HG03139 (cell line): ENCODE results near the gene GMDS.
A peak's percentile ranks its signal among the peaks of the same experiment; 100 is the strongest.
"Not testable (repeated sequence)": the region's sequence is repeated elsewhere in the genome, so short reads cannot be mapped to it uniquely, and the experiment has no call there.

Experiments used
- ATAC-seq: cut with Tn5 transposase; IDR thresholded peaks from one replicate; pipeline ENCODE4 v1.9.1; 2021; ENCODE audit not compliant: unreplicated experiment

The GMDS gene

DNA sequence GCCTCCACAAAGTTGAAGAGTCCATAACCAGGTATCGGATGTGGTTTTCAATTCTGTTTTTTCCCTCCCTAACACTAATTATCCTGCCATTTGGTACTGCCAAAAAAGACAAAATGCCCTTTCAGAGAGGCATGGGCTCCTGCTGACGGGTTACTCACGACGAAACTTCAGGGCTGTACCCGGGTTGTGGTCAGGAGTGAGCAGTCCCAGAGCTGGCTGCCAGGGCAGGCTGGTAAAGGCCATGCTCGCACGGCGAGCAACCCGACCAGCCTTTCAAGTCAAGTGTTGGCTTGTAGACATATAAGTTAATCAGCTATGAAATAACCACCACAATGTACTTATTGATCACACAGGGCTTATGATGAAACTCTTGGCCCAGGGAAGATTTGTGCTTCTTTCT is 483.2 kb downstream of the GMDS start:
- ATAC-seq: no peak

DNA sequence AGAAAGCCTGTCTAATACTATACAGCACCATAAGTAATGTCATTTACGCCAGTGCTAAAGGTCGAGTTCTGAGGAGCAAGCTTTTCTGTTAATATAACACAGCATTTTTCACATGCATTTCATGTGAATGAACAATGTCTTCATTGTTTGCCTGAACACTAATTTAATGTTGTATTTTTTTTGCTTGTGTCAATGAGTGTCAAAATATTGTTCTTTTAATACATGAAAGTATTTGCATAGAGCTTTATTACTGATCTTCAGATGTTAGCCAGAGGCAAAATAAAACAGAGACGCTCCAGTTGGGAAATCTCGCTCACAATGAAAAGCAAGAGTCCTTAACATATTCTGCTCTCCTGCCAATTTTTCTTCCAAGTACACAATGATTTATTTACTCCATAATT is 483.9 kb downstream of the GMDS start:
- no peak for ATAC-seq

DNA sequence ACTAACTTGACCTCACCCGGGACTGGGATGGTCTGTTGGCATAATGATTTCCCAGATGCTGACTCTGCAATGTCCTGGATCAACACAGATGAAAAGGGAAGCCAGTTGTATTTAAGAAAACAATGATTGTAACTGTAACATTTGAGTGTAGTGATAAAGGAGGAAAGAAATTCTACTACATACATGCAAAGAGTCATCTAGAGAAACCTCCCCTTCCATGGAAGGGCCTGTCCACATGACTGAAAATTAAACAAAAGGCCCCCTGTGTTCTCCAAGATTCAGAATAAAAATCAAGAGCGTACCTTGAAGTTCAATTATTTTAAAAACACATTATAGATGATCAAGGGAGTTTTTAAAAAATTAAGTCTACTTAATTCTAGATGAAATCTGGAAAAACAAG is 484.5 kb downstream of the GMDS start:
- no peak for ATAC-seq

DNA sequence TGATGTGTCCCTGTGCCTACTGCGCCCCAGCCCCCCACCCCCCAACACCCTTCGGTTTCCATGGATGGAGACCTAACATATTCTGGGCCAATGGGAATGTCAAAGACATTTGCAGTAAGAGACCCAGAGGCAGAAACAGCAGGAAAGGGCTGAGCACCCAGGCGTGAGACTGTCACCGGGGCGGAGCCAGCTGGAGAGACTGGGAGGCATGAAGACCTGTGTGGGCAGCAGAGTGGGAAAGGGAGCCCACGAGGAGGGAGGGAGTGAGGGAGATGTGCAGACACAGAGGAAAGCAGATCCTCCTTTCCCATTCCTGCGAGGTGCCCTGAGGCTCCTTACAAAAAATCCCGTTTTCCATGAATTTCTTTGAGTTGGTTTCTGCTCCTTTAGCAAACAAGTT is 485.5 kb downstream of the GMDS start:
- no peak for ATAC-seq

DNA sequence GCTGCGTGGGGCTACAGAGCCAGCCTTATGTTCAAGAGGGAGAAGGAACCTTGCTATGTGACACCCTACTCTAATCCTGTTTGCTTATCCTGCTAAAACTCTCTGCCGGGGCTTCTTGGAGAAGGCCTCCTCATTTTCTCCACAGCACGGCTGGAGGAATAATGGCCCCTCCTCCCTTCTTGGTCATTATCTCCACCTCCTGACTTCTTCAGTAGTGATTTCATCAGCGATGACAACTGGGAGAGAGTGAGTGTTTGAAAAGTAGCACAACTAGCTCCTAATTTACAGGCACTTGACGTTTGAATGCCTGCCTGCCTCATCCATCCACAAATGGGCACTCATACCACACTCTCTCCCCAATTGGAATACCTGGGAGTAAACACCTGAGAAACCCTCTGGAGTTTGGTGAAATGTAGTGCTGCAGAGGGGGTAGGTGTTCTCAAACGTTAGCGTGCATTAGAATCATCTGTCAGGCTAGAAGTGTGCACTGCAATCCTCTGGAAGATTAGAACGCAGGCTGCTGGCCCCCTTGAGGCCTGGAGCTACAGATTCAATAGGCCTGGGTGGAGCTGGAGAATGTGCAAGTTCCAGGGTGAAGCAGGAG is 487.2 kb downstream of the GMDS start:
- ATAC-seq: no peak

DNA sequence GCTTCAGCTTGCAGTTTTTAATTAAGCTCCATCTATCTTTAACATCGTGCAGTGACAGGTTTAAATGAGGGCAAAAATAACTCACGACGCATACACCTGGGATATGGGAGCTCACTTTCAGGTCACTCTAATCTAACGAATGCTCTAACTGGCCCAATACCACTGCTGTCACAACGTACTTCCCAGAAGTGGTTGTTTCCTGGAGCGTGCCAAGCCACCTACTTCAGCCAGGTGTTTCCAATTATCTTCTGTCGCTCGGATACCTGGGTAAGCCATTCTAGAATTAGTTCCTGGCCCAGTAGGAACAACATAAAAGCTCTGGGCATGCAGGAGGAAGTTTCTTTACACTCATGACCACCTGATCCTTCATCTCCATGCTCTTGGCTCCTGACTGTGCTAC is 488.3 kb downstream of the GMDS start:
- ATAC-seq: no peak

DNA sequence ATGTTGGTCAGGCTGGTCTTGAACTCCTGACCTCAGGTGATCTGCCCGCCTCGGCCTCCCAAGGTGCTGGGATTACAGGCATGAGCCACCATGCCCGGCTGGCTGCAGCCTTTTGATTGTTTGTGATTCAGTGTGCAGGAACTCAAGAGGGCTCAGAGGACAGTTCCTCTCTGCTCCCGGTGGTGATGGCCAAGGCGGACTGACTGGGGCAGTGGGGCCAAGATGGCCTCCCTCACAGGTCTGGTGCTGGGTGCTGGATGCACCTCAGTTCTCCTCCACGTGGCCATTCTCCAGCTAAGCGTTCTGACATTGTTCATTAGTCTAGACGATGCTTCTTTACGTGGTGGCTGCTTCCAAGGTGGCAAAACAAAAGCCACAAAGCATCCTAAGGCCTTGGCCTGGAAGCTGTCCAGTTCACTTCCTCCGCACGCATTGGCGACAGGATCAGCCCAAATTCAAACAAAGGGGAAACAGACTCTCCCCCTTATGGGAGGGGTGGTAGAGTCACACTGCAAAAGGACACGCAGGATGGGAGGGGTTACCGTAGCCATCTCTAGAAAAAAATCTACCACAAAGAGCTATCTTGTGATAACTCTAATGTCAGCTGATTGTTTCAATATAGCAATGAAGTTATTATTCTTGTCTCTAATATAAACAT is 488.8 kb downstream of the GMDS start:
- no peak for ATAC-seq

DNA sequence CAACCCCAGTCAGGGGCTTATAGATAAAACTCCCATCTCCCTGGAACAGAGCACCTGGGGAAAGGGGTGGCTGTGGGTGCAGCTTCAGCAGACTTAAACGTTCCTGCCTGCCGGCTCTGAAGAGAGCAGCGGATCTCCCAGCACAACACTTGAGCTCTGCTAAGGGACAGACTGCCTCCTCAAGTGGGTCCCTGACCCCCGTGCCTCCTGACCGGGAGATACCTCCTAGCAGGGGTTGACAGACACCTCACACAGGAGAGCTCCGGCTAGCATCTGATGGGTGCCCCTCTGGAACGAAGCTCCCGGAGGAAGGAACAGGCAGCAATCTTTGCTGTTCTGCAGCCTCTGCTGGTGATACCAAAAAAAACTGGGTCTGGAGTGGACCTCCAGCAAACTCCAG is 494.3 kb downstream of the GMDS start:
- not testable (repeated sequence) for ATAC-seq

DNA sequence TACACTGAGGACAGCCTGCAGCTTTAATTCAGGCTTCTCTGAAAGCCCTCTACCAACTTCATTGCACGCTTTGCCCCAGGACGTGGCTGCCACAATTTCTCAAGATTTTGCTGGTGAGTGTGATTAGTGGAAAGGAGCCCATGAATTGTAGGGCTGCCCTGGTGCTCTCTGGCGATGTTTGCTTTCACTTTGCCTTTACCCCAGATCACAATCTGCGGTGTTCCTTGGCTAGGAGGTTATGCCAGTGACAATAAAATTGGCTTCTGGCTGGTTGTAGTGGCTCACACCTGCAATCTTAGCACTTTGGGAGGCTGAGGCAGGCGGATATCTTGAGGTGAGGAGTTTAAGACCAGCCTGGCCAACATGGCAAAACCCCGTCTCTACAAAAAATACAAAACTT is 496.4 kb downstream of the GMDS start:
- ATAC-seq: no peak

DNA sequence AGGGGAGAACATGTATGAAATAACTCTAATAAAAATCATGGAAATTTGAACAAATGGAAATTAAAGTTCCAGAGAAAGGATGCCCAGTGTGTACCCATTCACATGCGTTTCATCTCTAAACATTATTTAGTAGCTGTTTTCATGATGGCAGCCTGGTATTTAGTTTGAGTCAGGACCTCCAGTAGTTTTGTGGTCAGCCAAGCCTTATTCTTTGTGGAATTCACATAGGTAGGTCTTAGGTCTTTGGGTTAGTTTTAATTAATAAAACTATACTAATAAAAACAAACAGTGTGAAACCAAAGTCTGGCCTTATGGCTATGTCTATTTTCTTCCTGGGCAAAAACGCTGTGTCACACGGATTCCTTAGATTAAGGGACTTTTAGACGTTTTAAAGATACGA is 497.9 kb downstream of the GMDS start:
- no peak for ATAC-seq

DNA sequence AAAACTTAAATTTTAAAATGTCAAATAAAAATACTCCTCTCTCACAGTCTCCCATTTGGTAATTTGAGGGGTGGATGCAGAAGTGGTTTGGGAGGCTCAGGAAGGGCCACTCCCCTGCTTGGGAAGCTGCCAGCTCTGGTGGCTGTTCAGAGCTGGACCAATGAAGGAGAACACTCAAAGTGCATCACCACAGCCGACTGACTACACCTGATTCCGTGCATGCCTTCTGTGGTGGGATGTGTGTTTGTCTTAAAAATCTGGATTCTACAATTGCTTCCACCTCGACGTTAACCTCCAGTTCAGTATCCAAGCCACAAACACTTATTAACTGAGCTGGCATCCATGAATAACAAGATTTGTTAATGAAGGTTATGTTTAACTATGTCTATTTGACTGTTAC is 498.4 kb downstream of the GMDS start:
- no peak for ATAC-seq

DNA sequence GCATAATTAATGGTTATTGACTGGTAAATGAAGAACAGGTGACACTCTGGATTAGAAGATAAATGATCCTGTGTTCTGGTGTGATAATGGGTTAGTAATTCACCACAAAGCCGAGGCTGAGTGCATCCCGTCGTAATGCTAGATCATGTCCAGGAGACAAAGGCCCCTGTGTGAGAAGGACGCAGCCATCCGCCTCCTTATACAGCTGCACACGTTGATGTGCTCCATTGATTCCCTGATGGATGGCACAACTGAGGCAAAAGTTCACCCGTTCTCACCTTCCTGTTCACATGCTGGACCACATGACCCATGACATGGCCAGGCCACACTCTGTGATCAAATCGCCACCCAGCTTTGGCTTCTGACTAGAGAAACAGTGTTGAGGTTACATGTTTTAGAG is 499.6 kb downstream of the GMDS start:
- ATAC-seq: no peak

DNA sequence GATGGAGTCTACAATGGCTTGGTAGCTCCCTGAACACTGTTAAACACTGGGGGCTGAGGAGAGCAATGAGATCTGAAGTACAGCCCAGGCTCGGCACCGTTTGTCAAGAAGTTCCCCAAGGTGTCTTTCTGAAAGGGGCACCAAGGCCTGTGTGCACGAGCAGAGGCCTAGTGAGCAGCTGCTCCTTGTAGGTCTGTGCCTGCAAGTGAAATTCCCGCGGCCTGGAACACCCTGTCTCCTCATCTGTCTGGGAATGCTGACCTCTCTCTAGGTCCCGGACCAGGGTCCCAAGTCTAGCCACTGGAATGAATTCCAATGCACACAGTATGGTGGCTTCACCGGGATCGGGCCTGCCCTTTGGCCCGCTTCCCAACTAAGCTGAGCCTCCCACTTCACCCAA is 500.9 kb downstream of the GMDS start:
- no peak for ATAC-seq

DNA sequence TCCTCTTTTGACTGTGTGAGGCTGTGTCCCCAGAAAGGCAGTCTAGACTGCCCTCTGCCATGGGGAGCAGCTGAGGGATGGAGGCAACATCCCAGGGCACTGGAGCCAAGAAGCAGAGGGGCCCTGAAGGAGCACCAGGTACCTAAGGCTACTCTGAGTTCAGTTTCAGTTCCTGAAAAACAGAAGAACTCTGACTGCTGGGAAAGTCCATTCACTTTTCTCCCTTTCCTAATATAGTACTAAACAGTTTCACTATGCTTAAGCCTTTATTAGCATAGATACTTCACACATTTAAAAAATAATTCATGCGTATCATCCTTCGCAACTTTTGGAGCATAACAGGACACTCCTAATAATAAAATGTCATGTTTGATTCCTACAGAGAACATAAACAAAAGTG is 505.7 kb downstream of the GMDS start:
- ATAC-seq: peak; percentile 82

DNA sequence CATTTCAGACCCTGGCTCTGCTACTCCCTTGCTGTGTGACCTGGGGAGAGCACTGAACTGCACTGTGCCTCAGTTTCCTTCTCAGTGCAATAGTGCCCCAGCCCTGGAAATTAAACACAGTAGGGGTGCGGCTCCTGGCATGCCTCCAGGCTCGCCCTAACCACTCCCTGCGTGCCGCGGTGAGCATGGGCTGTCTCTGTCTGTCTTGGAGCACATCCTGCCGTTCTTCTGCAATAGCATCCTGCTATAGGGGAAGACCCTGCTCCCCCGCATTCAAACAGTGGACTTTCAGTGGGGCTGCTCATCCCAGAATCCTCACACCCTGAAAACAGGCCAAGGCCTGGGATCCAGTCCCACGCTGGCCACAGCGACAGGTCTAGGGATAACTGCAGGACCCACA is 506.2 kb downstream of the GMDS start:
- ATAC-seq: peak; percentile 19

DNA sequence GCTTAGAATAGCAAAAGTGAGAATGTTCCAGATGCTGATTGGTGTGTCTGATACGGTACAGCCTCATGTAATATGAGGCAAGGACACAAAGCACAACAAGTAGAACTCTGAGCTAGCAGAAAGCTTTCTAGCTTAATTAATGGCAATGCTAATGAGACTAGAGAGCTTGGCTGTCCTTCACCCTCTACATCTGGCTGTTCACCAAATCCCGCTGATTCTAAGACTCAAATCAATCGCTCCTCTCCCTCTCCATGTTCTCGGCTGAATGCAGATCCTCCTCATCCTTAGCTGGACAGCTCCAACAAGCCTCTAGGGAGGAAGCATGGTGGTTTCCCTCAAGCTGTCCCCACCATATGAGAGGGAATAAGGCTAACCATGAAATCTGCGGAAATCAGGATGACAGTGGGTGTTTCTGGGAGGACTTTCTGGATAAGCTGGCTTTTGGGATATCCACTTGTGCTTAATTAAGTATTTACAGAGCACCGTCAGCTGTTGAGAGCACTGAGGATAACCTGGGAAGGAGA is 506.8 kb downstream of the GMDS start:
- no peak for ATAC-seq

DNA sequence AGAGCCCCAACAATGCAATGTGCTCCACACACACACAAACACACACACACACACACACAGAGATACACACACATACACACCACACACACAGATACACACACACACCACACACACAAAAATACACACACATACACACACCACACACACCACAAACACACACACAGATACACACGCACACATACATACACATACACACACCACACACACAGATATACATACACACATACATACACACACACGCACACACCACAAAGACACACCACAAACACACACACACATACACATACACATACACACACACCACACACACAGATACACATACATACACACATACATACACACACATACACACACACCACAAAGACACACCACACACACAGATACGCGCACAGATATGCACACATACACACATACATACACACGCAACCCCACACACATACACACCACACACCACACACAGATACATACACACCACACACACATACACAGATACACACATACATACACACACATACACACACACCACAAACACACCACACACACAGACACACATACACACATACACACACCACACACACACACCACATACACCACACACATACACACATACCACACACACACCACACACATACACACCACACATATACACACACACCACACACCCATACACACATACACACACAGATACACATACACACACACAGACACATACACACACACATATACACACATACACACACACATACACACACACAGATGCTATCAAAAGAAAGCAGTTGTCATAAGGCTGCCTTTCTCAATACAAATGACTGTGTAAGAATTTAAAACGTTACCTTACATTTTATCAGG is 507.7 kb downstream of the GMDS start:
- no peak for ATAC-seq

DNA sequence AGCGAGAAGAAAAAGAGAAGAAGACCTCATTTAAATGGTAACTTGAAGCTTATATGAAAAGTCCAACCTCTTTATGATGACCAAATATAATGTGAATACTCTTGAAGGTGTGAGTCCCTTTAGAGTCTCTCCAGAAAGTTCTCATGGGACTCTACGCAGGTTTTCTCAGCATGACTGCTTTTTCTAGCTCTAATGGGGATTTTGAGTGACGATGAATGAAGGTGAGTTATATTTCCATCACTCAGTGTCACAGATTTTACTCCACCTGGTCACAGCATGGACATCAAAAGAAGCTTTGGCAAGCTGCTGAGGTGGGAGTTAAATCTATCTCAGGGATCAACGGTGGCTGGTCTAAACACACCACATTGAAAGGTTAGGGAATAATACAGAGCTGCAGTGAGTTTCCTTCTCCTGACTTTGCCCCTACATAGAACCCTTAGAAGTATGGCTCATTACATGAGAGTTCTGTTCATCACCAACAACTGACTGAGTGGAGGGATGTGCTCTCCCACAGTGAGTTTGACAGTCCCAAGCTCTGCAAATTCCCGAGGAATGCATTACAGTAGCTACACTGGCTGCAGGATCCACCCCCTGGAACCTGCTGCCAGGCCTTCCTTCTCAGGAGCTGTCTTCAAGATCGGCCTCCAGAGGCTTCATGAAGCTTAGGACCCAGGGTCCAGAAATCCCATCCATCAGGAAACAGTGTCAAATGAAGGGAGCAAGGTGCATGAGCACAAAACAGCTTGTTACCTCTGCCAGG is 508.9 kb downstream of the GMDS start:
- no peak for ATAC-seq

DNA sequence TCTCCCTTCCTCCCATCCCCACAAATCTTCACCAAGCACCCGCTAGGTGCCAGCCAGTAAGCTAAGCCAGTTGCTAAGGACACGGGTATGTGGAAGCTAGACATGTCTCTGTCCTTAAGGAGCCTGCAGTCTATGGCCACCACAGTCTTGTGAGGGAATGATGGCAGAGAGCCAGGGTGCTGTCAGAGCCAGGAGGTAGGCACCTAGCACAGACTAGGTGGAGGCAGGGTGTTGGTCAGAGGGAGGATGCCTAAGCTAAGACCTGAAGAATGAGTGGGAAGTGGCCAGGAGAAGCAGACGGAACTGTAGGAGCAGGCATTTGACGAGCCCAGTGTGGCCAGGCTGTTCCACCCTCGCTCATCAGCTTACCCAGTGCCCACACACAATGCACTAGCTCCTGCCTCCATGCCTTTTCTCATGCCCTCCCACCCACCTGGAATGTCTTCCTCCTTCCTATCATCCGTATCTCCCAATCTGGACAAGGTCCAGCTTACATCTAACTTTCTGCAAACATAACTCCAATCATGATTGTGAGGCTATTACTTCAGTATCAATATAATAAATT is 510.1 kb downstream of the GMDS start:
- ATAC-seq: no peak

DNA sequence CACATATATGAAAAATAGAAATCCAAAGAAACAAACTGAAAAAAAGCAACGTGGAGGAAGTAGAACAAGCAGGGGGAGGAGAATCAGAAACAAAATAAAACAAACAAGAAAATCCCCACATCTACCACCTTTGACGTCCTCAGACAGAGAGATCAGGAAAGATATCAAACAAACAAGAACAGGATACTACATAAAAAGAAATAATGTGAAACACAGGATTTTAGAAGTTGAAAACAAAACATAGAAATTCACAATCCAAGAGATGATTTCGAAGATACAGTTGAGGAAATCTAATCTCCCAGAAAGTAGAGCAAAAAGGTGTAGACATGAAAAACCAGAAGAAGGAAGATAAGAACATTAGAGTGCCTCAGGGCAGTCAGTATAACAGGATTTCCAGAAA is 514.5 kb downstream of the GMDS start:
- ATAC-seq: no peak

DNA sequence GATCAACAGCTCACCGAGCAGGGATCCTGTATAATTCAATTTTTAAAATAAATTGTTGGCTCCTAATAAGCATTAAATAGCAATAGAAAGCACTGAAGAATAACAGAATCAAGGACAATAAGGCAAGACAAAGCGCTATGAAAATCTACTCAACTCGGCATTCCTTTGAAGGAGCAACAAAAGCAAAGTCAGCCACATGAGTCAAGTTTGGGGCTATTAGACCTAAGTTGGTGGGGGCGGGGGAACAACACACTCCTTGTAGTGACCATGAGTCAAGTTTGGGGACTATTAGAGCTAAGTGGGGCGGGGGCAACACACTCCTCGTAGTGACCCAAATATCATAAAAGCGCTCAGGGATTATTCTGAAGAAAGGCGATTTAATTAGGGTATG is 515.7 kb downstream of the GMDS start:
- no peak for ATAC-seq
